Loucy (cell line): Measurements from ENCODE around the gene ZNF341.

Experiments
- EZH2phosphoT487 ChIP-seq: fragments of 200-600 bp; IDR thresholded peaks from 2 replicates; pipeline ENCODE4 v1.6.1; 2018; ENCODE audit warnings: antibody characterized with exemption, mild to moderate bottlenecking, moderate library complexity, borderline replicate concordance
- TF ChIP-seq, protein P1 (sequence below): fragments of 200-600 bp; sonication (generic); conservative IDR thresholded peaks from 2 replicates; pipeline ENCODE4 v1.5.1; 2014; ENCODE audit warnings: mild to moderate bottlenecking, antibody characterized with exemption, low read length

DNA sequence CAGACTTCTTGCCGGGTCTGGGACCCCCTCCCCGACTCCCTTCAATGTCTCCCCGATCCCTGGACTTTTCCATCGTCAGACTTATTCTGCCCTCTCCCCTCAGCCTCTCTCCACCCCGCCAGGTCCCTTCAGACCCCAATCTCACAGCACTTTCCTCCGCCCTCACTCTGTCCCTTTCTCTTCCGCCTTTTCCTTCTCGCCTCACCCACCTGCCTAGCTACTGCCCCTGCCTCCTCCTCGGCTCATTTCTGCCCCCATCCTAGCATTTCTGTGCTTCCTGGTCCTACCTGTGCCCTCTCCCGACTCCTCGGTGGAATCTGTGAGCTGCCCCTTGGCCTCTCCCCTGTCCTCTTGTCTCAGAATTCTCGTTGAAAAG is 80.0 kb downstream of the ZNF341 start:
- no peak for TF ChIP-seq EZH2phosphoT487
- TF ChIP-seq, protein P1, sequence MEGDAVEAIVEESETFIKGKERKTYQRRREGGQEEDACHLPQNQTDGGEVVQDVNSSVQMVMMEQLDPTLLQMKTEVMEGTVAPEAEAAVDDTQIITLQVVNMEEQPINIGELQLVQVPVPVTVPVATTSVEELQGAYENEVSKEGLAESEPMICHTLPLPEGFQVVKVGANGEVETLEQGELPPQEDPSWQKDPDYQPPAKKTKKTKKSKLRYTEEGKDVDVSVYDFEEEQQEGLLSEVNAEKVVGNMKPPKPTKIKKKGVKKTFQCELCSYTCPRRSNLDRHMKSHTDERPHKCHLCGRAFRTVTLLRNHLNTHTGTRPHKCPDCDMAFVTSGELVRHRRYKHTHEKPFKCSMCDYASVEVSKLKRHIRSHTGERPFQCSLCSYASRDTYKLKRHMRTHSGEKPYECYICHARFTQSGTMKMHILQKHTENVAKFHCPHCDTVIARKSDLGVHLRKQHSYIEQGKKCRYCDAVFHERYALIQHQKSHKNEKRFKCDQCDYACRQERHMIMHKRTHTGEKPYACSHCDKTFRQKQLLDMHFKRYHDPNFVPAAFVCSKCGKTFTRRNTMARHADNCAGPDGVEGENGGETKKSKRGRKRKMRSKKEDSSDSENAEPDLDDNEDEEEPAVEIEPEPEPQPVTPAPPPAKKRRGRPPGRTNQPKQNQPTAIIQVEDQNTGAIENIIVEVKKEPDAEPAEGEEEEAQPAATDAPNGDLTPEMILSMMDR, result no peak
